Muscle layer of colon (tissue), 2 donors: ENCODE data around the gene FKBP15.
"Not testable (repeated sequence)": the region's sequence is repeated elsewhere in the genome, so short reads cannot be mapped to it uniquely, and the experiment has no call there.

Source experiments
- H3K27ac ChIP-seq: one replicate; pipeline ENCODE4 v1.7.0; 2013; ENCODE audit warnings: low read depth, mild to moderate bottlenecking, low read length, moderate library complexity
- H3K27me3 ChIP-seq, 2 donors: one replicate each; pipeline ENCODE4 v1.7.0; 2013; ENCODE audit warnings: low read length in 2 of 2, mild to moderate bottlenecking in 2 of 2; ENCODE audit not compliant: insufficient read depth in 2 of 2, control insufficient read depth in 1 of 2
- H3K36me3 ChIP-seq: one replicate; pipeline ENCODE4 v1.7.0; 2013; ENCODE audit warnings: mild to moderate bottlenecking, low read length; ENCODE audit not compliant: insufficient read depth
- H3K4me1 ChIP-seq: one replicate; pipeline ENCODE4 v1.7.0; 2013; ENCODE audit warnings: mild to moderate bottlenecking, low read length; ENCODE audit not compliant: insufficient read depth
- H3K4me3 ChIP-seq, 2 donors: one replicate each; pipeline ENCODE4 v1.7.0; 2013; ENCODE audit warnings: low read length in 2 of 2, low read depth in 1 of 2, mild to moderate bottlenecking in 1 of 2, moderate library complexity in 1 of 2
- H3K9ac ChIP-seq: one replicate; pipeline ENCODE4 v1.7.0; 2013; ENCODE audit warnings: low read length
- H3K9me3 ChIP-seq: one replicate; pipeline ENCODE4 v1.7.0; 2013; ENCODE audit warnings: mild to moderate bottlenecking, low read length
- donor health status: abdominal sarcoma.
- donor health status: Adenocarcinoma of cecum.

The FKBP15 gene

DNA sequence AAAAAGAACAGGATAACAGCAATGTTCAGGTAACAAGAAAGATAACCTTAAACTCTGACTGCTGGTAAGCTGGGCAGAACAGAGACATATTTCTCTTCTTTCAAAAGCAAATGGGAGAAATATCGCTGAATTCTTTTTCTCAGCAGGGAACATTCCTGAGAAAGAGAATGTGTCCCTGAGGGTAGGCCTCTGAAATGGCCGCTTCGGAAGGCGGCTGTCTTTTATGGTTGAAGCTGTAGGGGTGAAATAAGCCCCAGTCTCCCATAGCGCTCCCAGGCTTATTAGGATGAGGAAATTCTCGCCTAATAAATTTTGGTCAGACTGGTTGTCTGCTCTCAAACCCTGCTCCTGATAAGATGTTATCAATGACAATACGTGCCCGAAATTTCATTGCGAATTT is 80.2 kb downstream of the FKBP15 start:
- H3K27ac ChIP-seq = not testable (repeated sequence)

DNA sequence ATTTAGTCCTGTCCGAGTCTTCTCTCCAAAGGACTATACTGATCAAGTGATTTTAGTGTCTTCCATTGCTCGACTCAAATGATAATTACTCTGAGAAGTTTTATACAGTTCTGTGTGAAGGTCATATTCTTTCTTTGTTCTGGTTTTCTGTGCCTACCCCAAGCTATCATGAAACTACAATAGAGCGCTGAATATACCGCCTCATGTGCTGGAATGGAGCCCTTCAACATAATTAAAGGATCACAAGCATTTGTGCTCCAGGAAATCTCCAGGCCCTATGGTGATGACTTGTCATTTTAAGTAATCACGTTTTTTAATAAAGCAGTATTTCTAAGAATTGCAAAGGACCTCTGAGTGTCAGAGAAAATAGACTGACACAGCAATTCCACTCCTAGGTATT is 81.1 kb downstream of the FKBP15 start:
- Histone ChIP-seq H3K36me3 (no peaks in the 10 kb centered on the region), H3K4me1 (no peaks in the 10 kb centered on the region), H3K9ac (no peak overlapping the region), H3K4me3 (no peak overlapping the region), H3K27me3 (no peaks in the 10 kb centered on the region), H3K27ac (no peak overlapping the region), H3K9me3 (no peaks in the 10 kb centered on the region)

More for the DNA sequence above, 80.2 kb downstream of the FKBP15 start:
- H3K4me3 ChIP-seq, H3K9ac ChIP-seq, H3K36me3 ChIP-seq, H3K9me3 ChIP-seq, H3K4me1 ChIP-seq, H3K27me3 ChIP-seq: not testable (repeated sequence)

DNA sequence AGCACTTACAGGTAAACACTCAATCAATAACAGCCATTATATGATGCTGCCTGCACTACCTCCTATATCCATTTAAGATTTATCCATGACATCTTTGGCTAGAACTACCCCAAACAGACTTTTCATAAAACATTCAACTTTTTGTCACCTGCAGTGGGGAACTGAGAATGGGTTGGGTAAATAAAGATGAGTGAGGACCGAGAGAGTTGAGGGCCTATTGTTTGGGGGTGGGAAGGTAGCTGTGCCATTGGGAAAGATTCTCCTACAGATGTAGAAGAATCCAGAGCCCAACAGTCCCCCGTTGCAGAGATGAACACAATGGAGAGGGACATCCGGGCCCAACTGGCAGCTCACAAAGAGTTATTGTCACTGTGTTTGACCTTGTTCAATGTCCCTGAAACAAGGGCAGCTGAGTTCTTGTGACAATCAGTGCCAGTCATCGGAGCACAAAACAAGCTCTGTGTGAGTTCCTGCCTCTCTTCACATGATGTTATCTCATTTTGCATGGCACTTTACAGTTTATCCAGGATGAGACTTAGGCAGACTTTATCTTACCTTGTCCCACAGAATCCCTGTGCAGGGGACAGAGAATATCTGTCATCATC is 81.8 kb downstream of the FKBP15 start:
- Histone ChIP-seq H3K9ac (no peak overlapping the region), H3K4me3 (no peak overlapping the region), H3K27ac (no peak overlapping the region), H3K9me3 (no peaks in the 10 kb centered on the region), H3K4me1 (no peaks in the 10 kb centered on the region), H3K27me3 (no peaks in the 10 kb centered on the region), H3K36me3 (no peaks in the 10 kb centered on the region)

DNA sequence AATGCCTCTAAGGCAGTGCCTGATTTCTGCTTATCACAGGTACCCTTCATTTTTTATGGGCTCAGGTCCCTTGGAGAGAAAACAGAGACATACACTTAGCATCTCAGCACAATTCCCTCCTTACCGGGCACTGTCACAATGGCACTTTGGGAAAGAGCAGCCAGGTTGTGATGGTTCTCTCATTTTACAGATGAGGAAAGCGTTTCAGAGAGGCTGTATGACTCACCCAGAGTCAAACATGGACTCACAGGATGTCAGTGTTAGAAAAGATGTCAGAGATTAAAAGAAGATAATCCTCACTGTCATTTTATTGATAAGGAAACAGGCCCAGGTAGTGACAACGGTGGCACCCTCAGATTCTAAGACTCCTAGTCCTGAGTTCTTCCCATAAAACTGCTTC is 82.3 kb downstream of the FKBP15 start:
- H3K27ac ChIP-seq = no peak overlapping the region
- H3K9ac ChIP-seq = no peak overlapping the region
- no peaks in the 10 kb centered on the region for H3K27me3 ChIP-seq
- no peaks in the 10 kb centered on the region for H3K36me3 ChIP-seq
- H3K9me3 ChIP-seq = no peaks in the 10 kb centered on the region
- no peak overlapping the region for H3K4me3 ChIP-seq
- H3K4me1 ChIP-seq = no peaks in the 10 kb centered on the region

DNA sequence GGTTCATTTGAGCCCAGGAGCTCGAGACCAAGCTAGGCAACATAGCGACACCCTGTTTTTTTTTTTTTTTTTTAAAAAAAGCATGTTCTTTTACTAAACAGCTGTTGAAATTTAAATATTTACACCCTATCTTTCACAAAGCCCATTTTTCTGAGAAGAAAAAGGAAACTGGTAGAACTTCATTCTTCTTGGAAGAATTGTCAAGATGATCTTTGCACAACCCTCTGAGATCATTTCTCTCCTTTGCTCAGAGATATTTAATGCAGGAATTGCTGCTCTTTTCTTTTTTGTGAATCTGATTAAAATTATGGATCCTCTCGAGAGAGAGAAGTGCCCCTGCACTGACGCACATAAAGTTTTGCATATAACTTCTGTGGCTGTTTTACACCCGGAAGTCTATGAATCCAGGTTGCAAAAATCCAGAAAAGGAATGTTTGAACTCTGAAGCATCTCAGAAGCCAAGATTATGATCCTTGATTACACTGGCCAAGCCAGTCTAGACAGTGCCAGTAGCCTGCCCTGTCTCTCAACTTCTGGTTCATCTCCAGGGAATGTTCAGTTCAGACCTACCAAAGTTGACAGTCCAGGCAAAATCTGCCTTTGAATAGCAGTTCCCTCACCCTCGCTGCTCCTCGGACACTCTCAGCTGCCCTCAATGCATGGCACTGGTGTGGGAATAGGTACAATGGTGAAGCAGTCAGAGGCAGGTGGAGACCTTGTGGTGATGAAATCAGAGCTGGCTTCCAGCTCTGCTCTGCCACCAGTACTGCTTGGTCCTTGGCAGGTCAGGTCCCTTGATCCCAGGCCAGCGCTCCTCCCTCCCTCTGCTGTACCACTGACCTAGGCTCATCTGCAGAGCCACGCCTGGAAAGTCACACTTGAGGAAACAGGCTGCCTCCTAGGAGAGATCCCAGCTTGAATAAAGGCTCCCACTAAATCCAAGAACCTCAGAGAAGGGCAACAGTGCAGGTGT is 83.6 kb downstream of the FKBP15 start:
- H3K27me3 ChIP-seq = no peaks in the 10 kb centered on the region
- no peak overlapping the region for H3K9ac ChIP-seq
- no peaks in the 10 kb centered on the region for H3K9me3 ChIP-seq
- H3K4me3 ChIP-seq = no peak overlapping the region
- H3K27ac ChIP-seq = no peak overlapping the region
- H3K4me1 ChIP-seq = no peaks in the 10 kb centered on the region
- H3K36me3 ChIP-seq = no peaks in the 10 kb centered on the region

DNA sequence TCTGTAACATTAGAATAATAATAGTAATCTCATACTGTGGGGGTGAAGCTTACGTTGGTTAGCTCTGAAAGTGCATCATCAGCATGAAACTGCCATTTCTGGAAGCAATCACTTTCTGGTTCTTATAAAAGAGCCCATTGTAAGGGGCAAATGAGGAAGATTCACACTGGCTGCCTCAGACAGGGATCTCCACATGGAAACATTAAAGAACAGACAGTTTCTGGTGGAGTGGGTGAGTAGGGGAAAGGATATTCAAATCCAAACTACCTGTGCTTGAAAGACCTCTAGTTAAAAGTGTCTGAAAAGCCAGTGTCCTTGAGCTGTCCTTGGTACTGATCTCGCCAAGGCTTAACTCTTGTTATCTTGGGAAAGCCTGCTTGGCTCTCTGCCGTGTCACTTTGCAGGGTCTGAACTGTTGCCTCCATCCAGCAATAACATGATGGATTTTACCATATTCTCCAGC is 89.4 kb downstream of the FKBP15 start:
- no peak overlapping the region for H3K9ac ChIP-seq
- H3K4me1 ChIP-seq = no peaks in the 10 kb centered on the region
- no peaks in the 10 kb centered on the region for H3K36me3 ChIP-seq
- no peak overlapping the region for H3K4me3 ChIP-seq
- H3K27me3 ChIP-seq = no peaks in the 10 kb centered on the region
- no peaks in the 10 kb centered on the region for H3K9me3 ChIP-seq
- H3K27ac ChIP-seq = no peak overlapping the region

DNA sequence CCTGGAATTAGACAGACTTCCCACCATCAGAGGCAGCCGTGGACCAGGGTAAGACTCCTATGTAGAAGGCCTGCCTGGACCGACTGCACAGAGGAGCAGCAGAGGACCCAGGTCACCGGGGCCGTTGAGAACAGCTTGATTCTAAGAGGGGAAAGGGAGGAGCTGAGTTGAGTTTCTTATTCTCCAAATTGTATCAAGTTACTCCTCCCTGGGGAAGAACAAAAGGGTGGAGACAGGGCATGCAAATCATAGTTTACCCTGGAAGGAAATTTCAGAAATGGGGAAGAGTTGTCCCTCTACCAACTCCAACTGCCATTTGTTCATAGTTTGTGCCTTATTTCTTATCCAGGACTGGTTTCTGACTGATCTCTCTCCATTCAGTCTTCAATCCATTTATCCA is 91.2 kb downstream of the FKBP15 start:
- Histone ChIP-seq H3K27ac (no peak overlapping the region), H3K9ac (no peak overlapping the region), H3K4me3 (no peak overlapping the region), H3K4me1 (no peaks in the 10 kb centered on the region), H3K36me3 (no peaks in the 10 kb centered on the region), H3K27me3 (no peaks in the 10 kb centered on the region), H3K9me3 (no peaks in the 10 kb centered on the region)

DNA sequence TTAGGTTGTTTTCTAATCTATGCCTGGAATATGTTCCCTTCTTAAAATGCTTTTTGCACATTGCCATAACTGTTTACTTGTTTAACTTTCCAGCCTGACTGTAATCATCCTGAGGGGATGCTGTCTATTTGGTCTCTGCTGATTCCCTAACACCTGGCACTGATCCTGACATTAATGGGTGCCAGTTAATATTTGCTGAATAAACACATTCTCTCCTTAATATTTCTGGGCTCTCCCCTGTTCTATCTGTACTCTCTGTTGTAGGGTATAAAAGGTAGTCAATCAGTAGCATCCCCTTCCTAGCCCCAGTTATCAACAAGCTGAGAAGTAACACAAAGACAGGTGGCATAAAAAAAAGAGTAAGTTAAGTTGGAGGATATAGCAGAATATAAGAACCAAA is 91.6 kb downstream of the FKBP15 start:
- Histone ChIP-seq H3K4me1 (no peaks in the 10 kb centered on the region), H3K4me3 (no peak overlapping the region), H3K27me3 (no peaks in the 10 kb centered on the region), H3K9me3 (no peaks in the 10 kb centered on the region), H3K27ac (no peak overlapping the region), H3K36me3 (no peaks in the 10 kb centered on the region), H3K9ac (no peak overlapping the region)

DNA sequence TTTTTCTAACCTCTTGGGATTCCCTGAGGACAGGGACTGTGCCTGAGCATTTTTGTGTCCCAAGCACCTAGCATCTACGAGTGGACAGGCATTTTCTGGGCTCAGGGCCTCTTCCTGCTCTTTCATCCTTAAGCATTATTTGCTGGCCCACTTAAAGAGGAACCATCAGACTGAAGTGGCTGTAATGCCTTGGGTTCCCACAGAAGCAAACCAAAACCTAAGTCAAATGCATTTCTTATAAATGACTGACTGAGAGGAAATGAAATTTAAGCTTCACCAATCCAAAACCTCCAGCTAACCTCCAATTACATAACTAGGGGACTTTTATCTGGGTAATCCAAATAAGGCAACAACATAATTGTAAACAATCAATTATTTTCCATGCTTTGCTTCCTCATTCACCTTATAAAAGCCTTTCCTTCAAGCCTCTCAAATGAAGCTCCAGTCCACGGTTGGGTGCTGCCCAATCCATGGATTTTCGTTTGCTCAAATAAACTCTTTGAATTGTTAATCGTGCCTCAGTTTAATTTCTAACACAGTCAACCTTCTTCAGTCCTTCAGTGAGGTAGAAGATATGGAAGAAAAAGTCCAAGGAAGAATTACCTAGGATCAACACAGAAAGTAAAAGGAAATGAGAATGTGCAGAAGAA is 95.6 kb downstream of the FKBP15 start:
- H3K9ac ChIP-seq = no peak overlapping the region
- no peaks in the 10 kb centered on the region for H3K27me3 ChIP-seq
- no peaks in the 10 kb centered on the region for H3K9me3 ChIP-seq
- no peak overlapping the region for H3K4me3 ChIP-seq
- H3K36me3 ChIP-seq = no peaks in the 10 kb centered on the region
- H3K4me1 ChIP-seq = no peaks in the 10 kb centered on the region
- H3K27ac ChIP-seq = no peak overlapping the region

DNA sequence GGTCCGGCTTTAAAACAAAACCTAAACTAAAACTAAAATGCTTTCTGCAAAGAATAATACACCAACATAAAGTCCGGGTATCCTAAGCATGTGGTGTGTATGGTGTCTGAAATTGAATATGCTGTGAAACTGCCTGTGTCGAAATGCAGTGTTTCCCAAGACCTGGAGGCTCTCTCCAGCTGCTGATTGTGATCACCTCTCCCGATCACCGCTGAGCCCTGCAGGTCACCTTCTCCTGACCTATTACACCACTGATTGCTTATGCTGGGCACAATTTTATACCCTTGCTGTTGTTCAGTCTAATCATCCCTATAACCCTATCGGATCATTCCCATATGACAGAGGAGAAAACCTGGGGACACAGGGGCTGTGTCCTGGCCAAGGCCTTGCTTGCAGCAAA is 102.2 kb downstream of the FKBP15 start:
- not testable (repeated sequence) for H3K27me3 ChIP-seq, H3K27ac ChIP-seq, H3K9me3 ChIP-seq, H3K36me3 ChIP-seq, H3K4me1 ChIP-seq, H3K9ac ChIP-seq, H3K4me3 ChIP-seq
